ENCODE data around the gene DESI2. TPM values are rescaled to one million over a fixed set of nuclear protein-coding genes. Genes with fewer than 3 reads are reported as not detected.

DESI2 gene
- total RNA-seq, 1 experiment from 2014 or later, result 133 TPM

- DNase-seq (ENCODE audit: low spot score), result no peak
These were observed 98.5 kb downstream of the DESI2 start for GRCh38 chr1:244751271-244751895.

GRCh38 chr1:244755673-244756072, 102.7 kb downstream of the DESI2 start:
- no peak for DNase-seq (ENCODE audit: low spot score)

- DNase-seq (ENCODE audit: low spot score), result peak; percentile 50
These were observed 104.4 kb downstream of the DESI2 start for GRCh38 chr1:244757091-244757939.

Other genes with a start within 250 kb of the DESI2 start
- 93.3 and 110 TPM in 2 replicates for gene ADSS2, start 201.2 kb upstream of the DESI2 start, total RNA-seq (2014; rRNA removed; shearing (Covaris generic))
- gene CATSPERE, start 191.9 kb upstream of the DESI2 start, total RNA-seq (2014; rRNA removed; shearing (Covaris generic)), result 0.09 TPM in 1 of 2 replicates, not detected in the other
- gene COX20, start 182.5 kb downstream of the DESI2 start, total RNA-seq (2014; rRNA removed; shearing (Covaris generic)), result 71.6 and 76.1 TPM in 2 replicates
- gene HNRNPU, start 211.4 kb downstream of the DESI2 start, total RNA-seq (2014; rRNA removed; shearing (Covaris generic)), result 520 and 628 TPM in 2 replicates

Measured in A172 (cell line).